Measurements from ENCODE around the gene BMP2K. TPM values are rescaled to one million over a fixed set of nuclear protein-coding genes. Genes with fewer than 3 reads are reported as not detected.

The BMP2K gene
- total RNA-seq, 2 experiments from 2014 or later = 10.3 to 12.4 TPM

GRCh38 chr4:78778530-78778929 is 2.4 kb downstream of the BMP2K start:
- Mint-ChIP-seq H3K4me1 (ENCODE audit: low read depth) (peaks cover 20% of the 10 kb centered on the region), H3K27ac (no peak overlapping the region), H3K36me3 (ENCODE audit: low read depth) (no peaks in the 10 kb centered on the region), H3K4me3 (no peak overlapping the region), H3K27me3 (no peaks in the 10 kb centered on the region), H3K9me3 (no peaks in the 10 kb centered on the region)
- CTCF ChIA-PET = no interaction called here
- POLR2A ChIA-PET = no interaction called here
- ATAC-seq (no peak), DNase-seq (no peak)
- no peak for TF ChIP-seq CTCF (IDR thresholded peaks at IDR 0.05)
- intact Hi-C loops (cut with micrococcal nuclease) = loop anchor here (5.0 to 10.0 kb wide), 2 partner anchors 86 to 121 kb away; no protein-coding TSS in a partner anchor

GRCh38 chr4:78779280-78779679 is 3.1 kb downstream of the BMP2K start:
- POLR2A ChIA-PET = no interaction called here
- peaks cover 21% of the 10 kb centered on the region for H3K4me1 Mint-ChIP-seq (ENCODE audit: low read depth)
- CTCF ChIA-PET = interaction anchor here (0.6 to 1.8 kb wide), 2 partner anchors 50 to 187 kb away, joined by 3 to 5 read pairs; no protein-coding TSS in a partner anchor
- no peaks in the 10 kb centered on the region for H3K9me3 Mint-ChIP-seq
- no peak for TF ChIP-seq CTCF (IDR thresholded peaks at IDR 0.05)
- H3K36me3 Mint-ChIP-seq (ENCODE audit: low read depth) = no peaks in the 10 kb centered on the region
- no peak for DNase-seq
- H3K27ac Mint-ChIP-seq = no peak overlapping the region
- intact Hi-C loops (cut with micrococcal nuclease) = loop anchor here (5.0 to 10.0 kb wide), 2 partner anchors 86 to 122 kb away; no protein-coding TSS in a partner anchor
- no peak overlapping the region for H3K4me3 Mint-ChIP-seq
- no peaks in the 10 kb centered on the region for H3K27me3 Mint-ChIP-seq
- no peak for ATAC-seq

- CTCF ChIA-PET = interaction anchor here (1.8 kb wide), 1 partner anchor 188 kb away, joined by 5 read pairs; no protein-coding TSS in a partner anchor
- Mint-ChIP-seq H3K27ac (no peak overlapping the region), H3K4me1 (ENCODE audit: low read depth) (peaks cover 15% of the 10 kb centered on the region), H3K27me3 (no peaks in the 10 kb centered on the region), H3K36me3 (ENCODE audit: low read depth) (no peaks in the 10 kb centered on the region), H3K4me3 (no peak overlapping the region), H3K9me3 (no peaks in the 10 kb centered on the region)
- no peak for ATAC-seq
- no peak for TF ChIP-seq CTCF (IDR thresholded peaks at IDR 0.05)
- DNase-seq = no peak
- POLR2A ChIA-PET = no interaction called here
- intact Hi-C loops (cut with micrococcal nuclease) = no loop called here
Observed at GRCh38 chr4:78780093-78780492, 3.9 kb downstream of the BMP2K start.

- DNase-seq (no peak), ATAC-seq (no peak)
- no peaks in the 10 kb centered on the region for H3K27me3 Mint-ChIP-seq
- intact Hi-C loops (cut with micrococcal nuclease) = no loop called here
- ChIA-PET POLR2A (no interaction called here), CTCF (interaction anchor here (1.8 kb wide), 1 partner anchor 189 kb away, joined by 5 read pairs; no protein-coding TSS in a partner anchor)
- peaks cover 14% of the 10 kb centered on the region for H3K4me1 Mint-ChIP-seq (ENCODE audit: low read depth)
- H3K4me3 Mint-ChIP-seq = no peak overlapping the region
- TF ChIP-seq CTCF (IDR thresholded peaks at IDR 0.05) = no peak
- no peak overlapping the region for H3K27ac Mint-ChIP-seq
- H3K36me3 Mint-ChIP-seq (ENCODE audit: low read depth) = peaks cover 5% of the 10 kb centered on the region
- H3K9me3 Mint-ChIP-seq = no peaks in the 10 kb centered on the region
Observed at GRCh38 chr4:78781139-78781538, 5.0 kb downstream of the BMP2K start.

- Mint-ChIP-seq H3K4me3 (no peak overlapping the region), H3K36me3 (ENCODE audit: low read depth) (peaks cover 5% of the 10 kb centered on the region), H3K9me3 (no peaks in the 10 kb centered on the region), H3K27ac (no peak overlapping the region), H3K4me1 (ENCODE audit: low read depth) (peaks cover 13% of the 10 kb centered on the region), H3K27me3 (no peaks in the 10 kb centered on the region)
- DNase-seq = no peak
- TF ChIP-seq CTCF (IDR thresholded peaks at IDR 0.05) = no peak
- intact Hi-C loops (cut with micrococcal nuclease) = no loop called here
- ChIA-PET CTCF (interaction anchor here (0.9 to 1.3 kb wide), 2 partner anchors 21 to 82 kb away, joined by 3 to 8 read pairs; no protein-coding TSS in a partner anchor), POLR2A (interaction anchor here (0.9 kb wide), 1 partner anchor 15 kb away, joined by 3 read pairs; no protein-coding TSS in a partner anchor)
- no peak for ATAC-seq
Observed at GRCh38 chr4:78781924-78782323, 5.8 kb downstream of the BMP2K start.

All from activated CD8-positive, alpha-beta T cell treated with anti-CD3 and anti-CD28 coated beads for 36 hours (primary cell).